Lower lobe of right lung (tissue), 2 donors: ENCODE results near the gene SPP2. TPM values are rescaled to one million over a fixed set of nuclear protein-coding genes. Genes with fewer than 3 reads are reported as not detected.
A peak's percentile ranks its signal among the peaks of the same experiment; 100 is the strongest.

Experiments used
- ATAC-seq, 2 donors: fragments of 200-7000 bp; cut with Tn5 transposase; one replicate each; pipeline ENCODE4 v1.9.1; 2020 to 2022; ENCODE audit warnings: mild to moderate bottlenecking in 2 of 2, moderate library complexity in 2 of 2
- DNase-seq: peaks from one replicate; pipeline ENCODE4 v3.0.0-alpha.2; 2020
- H3K27ac ChIP-seq: fragments of 200-600 bp; one replicate; pipeline ENCODE4 v1.8.0; 2022
- H3K27me3 ChIP-seq: fragments of 200-600 bp; one replicate; pipeline ENCODE4 v1.8.0; 2022; ENCODE audit warnings: low read depth
- H3K36me3 ChIP-seq: fragments of 200-600 bp; one replicate; pipeline ENCODE4 v1.8.0; 2022; ENCODE audit warnings: mild to moderate bottlenecking
- H3K4me1 ChIP-seq: fragments of 200-600 bp; one replicate; pipeline ENCODE4 v1.8.0; 2022
- H3K4me3 ChIP-seq: fragments of 200-600 bp; one replicate; pipeline ENCODE4 v1.8.0; 2022; ENCODE audit warnings: mild to moderate bottlenecking
- H3K9me3 ChIP-seq: fragments of 200-600 bp; one replicate; pipeline ENCODE4 v1.8.0; 2022
- intact Hi-C: fragments of 100-400 bp; cut with DNase I; formaldehyde crosslinking; loops from one replicate; pipeline ENCODE4 v1.11.0; 2022
- total RNA-seq: library from RNA; stranded (reverse); fragmentation: NEBNext Ultra II Directional; extraction: Animal tissue kit (Norgen Biotek cat#: 25700); gene quantifications from one replicate; pipeline ENCODE4 v1.2.1, GENCODE V29; 2021
- TF ChIP-seq, protein P1 (sequence below): fragments of 200-600 bp; IDR thresholded peaks from one replicate; pipeline ENCODE4 v1.8.0; 2022; ENCODE audit warnings: antibody characterized with exemption, mild to moderate bottlenecking
- donor health status: DM: no; HTN: yes; CAD: no; lungs with severe emphysema.

Gene SPP2
- total RNA-seq, 1 donor from 2014 or later = not detected

DNA sequence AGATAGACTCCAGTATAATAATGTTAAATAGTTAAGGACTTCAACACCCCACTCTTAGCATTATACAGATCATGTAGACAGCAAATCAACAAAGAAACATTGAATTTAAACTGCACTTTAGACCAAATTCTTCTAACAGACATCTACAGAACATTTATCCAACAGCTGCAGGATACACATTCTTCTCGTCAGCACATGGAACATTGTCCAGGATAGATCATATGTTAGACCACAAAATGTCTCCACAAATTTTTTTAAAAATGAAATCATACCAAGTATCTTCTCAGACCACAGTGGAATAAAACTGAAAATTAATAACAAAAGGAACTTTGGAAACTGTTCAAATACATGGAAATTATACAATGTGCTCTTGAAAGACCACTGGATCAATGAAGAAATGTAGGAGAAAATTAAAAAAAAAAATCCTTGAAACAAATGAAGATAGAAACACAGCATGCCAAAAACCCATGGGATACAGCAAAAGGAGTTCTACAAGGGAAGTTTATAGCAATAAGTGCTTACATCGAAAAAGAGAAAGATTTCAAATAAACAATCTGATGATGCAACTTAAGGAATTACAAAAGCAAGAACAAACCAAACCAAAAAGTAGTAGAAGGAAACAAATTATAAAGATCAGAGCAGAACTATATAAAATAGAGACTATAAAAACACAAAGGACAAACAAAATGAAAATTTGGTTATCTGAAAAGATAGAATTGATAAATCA is 12.3 kb upstream of the SPP2 start:
- Histone ChIP-seq H3K4me3 (no peak overlapping the region), H3K27me3 (no peaks in the 10 kb centered on the region), H3K9me3 (no peaks in the 10 kb centered on the region), H3K36me3 (no peaks in the 10 kb centered on the region), H3K27ac (no peak overlapping the region), H3K4me1 (no peaks in the 10 kb centered on the region)
- ATAC-seq = no peak
- TF ChIP-seq, protein P1, sequence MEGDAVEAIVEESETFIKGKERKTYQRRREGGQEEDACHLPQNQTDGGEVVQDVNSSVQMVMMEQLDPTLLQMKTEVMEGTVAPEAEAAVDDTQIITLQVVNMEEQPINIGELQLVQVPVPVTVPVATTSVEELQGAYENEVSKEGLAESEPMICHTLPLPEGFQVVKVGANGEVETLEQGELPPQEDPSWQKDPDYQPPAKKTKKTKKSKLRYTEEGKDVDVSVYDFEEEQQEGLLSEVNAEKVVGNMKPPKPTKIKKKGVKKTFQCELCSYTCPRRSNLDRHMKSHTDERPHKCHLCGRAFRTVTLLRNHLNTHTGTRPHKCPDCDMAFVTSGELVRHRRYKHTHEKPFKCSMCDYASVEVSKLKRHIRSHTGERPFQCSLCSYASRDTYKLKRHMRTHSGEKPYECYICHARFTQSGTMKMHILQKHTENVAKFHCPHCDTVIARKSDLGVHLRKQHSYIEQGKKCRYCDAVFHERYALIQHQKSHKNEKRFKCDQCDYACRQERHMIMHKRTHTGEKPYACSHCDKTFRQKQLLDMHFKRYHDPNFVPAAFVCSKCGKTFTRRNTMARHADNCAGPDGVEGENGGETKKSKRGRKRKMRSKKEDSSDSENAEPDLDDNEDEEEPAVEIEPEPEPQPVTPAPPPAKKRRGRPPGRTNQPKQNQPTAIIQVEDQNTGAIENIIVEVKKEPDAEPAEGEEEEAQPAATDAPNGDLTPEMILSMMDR = no peak
- DNase-seq = no peak
- intact Hi-C loops = no loop called here

DNA sequence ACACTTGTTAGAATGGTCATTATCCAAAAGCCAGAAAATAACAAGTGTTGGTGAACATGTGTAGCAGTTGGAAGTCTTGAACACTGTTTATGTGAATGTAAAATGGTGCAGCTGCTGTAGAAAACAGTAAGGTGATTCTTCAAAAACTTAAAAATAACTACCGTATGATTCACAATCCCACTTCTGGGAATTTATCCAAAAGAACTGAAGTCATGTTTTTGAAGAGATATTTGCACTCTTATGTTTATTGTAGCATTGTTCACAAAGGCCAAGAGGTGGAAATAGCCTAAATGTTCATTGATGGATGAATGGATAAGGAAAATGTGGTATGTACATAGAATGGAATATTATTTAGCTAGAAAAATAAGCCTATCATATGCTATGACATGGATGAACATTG is 6.3 kb upstream of the SPP2 start:
- ATAC-seq = no peak
- Histone ChIP-seq H3K27ac (no peak overlapping the region), H3K27me3 (no peaks in the 10 kb centered on the region), H3K4me1 (no peaks in the 10 kb centered on the region), H3K36me3 (no peaks in the 10 kb centered on the region), H3K4me3 (no peak overlapping the region), H3K9me3 (no peaks in the 10 kb centered on the region)
- intact Hi-C loops = no loop called here
- no peak for DNase-seq
- TF ChIP-seq, protein P1 = no peak

DNA sequence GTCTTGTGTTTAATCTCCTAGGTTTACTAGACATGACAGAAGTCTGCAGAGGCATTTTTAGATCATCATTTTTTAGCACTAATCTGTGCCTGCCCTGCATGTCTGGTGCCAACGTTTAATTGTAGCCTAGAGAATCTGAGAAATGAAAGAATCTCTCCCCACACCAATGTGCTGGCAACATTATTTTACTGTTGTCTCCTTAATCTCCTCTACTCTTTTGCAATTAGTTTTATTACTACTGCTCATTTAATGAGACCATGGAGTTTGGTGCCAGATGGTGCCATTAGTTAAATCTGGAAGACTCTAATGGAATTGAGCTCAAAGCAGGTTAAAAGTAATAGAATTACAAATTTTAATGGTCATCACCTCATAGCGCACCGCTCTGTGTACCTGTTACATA is 4.0 kb upstream of the SPP2 start:
- ATAC-seq (no peak), DNase-seq (no peak)
- no peaks in the 10 kb centered on the region for H3K9me3 ChIP-seq
- no peaks in the 10 kb centered on the region for H3K27me3 ChIP-seq
- no peaks in the 10 kb centered on the region for H3K4me1 ChIP-seq
- no peak overlapping the region for H3K4me3 ChIP-seq
- H3K27ac ChIP-seq = no peak overlapping the region
- H3K36me3 ChIP-seq = no peaks in the 10 kb centered on the region
- TF ChIP-seq, protein P1 = no peak
- intact Hi-C loops = no loop called here

DNA sequence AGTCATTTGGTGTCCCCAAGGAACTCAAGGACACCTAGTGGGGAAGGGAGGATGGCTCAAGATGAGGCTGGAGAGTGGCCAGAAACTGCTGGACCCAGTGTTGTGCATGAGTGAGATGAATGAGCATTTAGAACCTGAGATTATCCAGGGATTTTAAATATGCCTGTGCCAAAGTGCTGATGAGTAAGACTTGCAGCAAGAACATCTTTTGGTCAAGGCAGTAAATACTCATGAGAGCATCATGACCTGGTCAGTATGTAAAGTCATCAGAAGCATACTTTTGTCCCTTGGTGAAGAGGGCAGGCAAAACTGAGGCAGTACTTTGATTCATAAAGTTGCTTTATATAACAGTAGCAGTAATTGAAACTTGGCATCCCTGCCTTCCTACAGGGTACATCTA is 3.1 kb upstream of the SPP2 start:
- DNase-seq = no peak
- ATAC-seq = no peak
- Histone ChIP-seq H3K4me1 (no peaks in the 10 kb centered on the region), H3K27me3 (no peaks in the 10 kb centered on the region), H3K4me3 (no peak overlapping the region), H3K27ac (no peak overlapping the region), H3K36me3 (no peaks in the 10 kb centered on the region), H3K9me3 (no peaks in the 10 kb centered on the region)
- TF ChIP-seq, protein P1 = no peak
- intact Hi-C loops = no loop called here

DNA sequence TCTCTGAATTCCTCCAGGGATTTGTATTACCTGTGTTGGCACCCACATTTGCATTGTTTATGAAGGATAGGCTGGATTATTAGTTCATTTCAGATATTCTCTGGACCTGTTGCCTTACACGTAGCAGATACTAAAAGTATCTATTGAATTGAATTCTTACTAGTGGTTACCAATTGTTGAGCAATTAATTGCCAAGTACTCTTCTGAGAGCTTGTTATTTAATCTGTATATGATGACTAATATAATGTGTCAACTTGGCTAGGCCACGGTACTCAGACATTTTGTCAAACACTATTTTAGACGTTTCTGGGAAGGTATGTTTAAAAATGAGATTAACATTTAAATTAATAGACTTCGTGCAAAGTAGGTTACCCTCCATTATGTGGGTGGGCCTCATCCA is 2.5 kb upstream of the SPP2 start:
- Histone ChIP-seq H3K9me3 (no peaks in the 10 kb centered on the region), H3K27me3 (no peaks in the 10 kb centered on the region), H3K27ac (no peak overlapping the region), H3K4me1 (no peaks in the 10 kb centered on the region), H3K36me3 (no peaks in the 10 kb centered on the region), H3K4me3 (no peak overlapping the region)
- DNase-seq (no peak), ATAC-seq (peak in 1 of 2 donors; percentile 28)
- TF ChIP-seq, protein P1 = no peak
- intact Hi-C loops = no loop called here
